Fibroblast of lung (primary cell): ENCODE measurements around the gene RUFY3.

ENCODE experiments used
- EZH2 ChIP-seq: IDR thresholded peaks from 2 replicates; pipeline ENCODE4 v1.5.1; 2012; ENCODE audit warnings: low read length, control low read depth, mild to moderate bottlenecking; ENCODE audit errors: missing control alignments
- TF ChIP-seq, protein P1 (sequence below), 2 donors: IDR thresholded peaks in 1 of 2; conservative IDR thresholded peaks in 1 of 2; 1 replicate in 1 of 2; 2 replicates in 1 of 2; pipeline ENCODE4 v1.5.1; 2011 to 2012; ENCODE audit warnings: low read length in 2 of 2, control low read depth in 1 of 2, inconsistent platforms in 1 of 2, low read depth in 1 of 2, mild to moderate bottlenecking in 1 of 2

DNA sequence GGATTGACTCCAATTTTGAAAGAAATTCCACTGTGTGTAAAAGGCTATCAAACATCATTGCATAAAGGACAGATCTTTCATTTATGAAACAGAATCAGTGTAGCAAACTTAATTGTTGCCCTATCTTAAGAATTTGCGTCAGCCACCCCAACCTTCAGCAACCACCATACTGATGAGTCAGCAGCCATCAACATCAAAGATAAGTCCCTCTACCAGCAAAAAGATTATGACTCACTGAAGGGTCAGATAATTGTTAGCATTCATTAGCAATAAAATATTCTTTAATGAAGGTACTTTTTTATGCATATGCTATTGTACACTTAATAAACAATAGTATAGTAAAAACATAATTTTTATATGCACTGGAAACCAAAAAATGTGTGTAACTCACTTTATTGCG, 133.7 kb downstream of the RUFY3 start:
- TF ChIP-seq, protein P1, sequence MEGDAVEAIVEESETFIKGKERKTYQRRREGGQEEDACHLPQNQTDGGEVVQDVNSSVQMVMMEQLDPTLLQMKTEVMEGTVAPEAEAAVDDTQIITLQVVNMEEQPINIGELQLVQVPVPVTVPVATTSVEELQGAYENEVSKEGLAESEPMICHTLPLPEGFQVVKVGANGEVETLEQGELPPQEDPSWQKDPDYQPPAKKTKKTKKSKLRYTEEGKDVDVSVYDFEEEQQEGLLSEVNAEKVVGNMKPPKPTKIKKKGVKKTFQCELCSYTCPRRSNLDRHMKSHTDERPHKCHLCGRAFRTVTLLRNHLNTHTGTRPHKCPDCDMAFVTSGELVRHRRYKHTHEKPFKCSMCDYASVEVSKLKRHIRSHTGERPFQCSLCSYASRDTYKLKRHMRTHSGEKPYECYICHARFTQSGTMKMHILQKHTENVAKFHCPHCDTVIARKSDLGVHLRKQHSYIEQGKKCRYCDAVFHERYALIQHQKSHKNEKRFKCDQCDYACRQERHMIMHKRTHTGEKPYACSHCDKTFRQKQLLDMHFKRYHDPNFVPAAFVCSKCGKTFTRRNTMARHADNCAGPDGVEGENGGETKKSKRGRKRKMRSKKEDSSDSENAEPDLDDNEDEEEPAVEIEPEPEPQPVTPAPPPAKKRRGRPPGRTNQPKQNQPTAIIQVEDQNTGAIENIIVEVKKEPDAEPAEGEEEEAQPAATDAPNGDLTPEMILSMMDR (conservative IDR thresholded peaks at IDR 0.05 in 1 of 2, IDR thresholded peaks at IDR 0.05 in 1 of 2; ENCODE audit: low read depth in 1 of 2, low read length in 2 of 2): no peak
- TF ChIP-seq EZH2: no peak
